Trophoblast cell (in vitro differentiated cells and primary cell): Measurements from ENCODE around the gene GAS5.
"Not testable (repeated sequence)": the region's sequence is repeated elsewhere in the genome, so short reads cannot be mapped to it uniquely, and the experiment has no call there.

Experiments used
- DNase-seq, 2 donors: peaks; one replicate each; pipeline ENCODE4 v3.0.0-alpha.2; 2016
- H2AFZ ChIP-seq: 2 replicates; pipeline ENCODE4 v1.6.1; 2013; ENCODE audit warnings: low read length, moderate library complexity, mild to moderate bottlenecking; ENCODE audit not compliant: insufficient read depth, poor library complexity
- H2AK5ac ChIP-seq: 2 replicates; pipeline ENCODE4 v1.6.1; 2013; ENCODE audit warnings: mild to moderate bottlenecking, low read length
- H2BK120ac ChIP-seq: 2 replicates; pipeline ENCODE4 v1.6.1; 2013; ENCODE audit warnings: low read length, mild to moderate bottlenecking, moderate library complexity; ENCODE audit not compliant: insufficient read depth, poor library complexity
- H2BK12ac ChIP-seq: 2 replicates; pipeline ENCODE4 v1.6.1; 2013; ENCODE audit warnings: mild to moderate bottlenecking, low read length, moderate library complexity
- H2BK5ac ChIP-seq: 2 replicates; pipeline ENCODE4 v1.6.1; 2013; ENCODE audit warnings: low read length, low read depth, moderate library complexity, mild to moderate bottlenecking; ENCODE audit not compliant: poor library complexity
- H3K14ac ChIP-seq: 2 replicates; pipeline ENCODE4 v1.6.1; 2013; ENCODE audit warnings: mild to moderate bottlenecking, low read length
- H3K18ac ChIP-seq: 2 replicates; pipeline ENCODE4 v1.6.1; 2013; ENCODE audit warnings: mild to moderate bottlenecking, low read length
- H3K23ac ChIP-seq: 2 replicates; pipeline ENCODE4 v1.6.1; 2013; ENCODE audit warnings: low read length
- H3K27ac ChIP-seq: 2 replicates; pipeline ENCODE4 v1.5.1; 2013; ENCODE audit warnings: low read depth, mild to moderate bottlenecking, inconsistent platforms, low read length, moderate library complexity
- H3K27me3 ChIP-seq: 2 replicates; pipeline ENCODE4 v1.6.1; 2013; ENCODE audit warnings: inconsistent platforms, mild to moderate bottlenecking, low read length, moderate library complexity; ENCODE audit not compliant: insufficient read depth
- H3K36me3 ChIP-seq, 2 experiments: 1 replicate in 1 of 2; 2 replicates in 1 of 2; pipeline ENCODE4 v1.6.1; 2013; ENCODE audit warnings: low read length in 2 of 2, mild to moderate bottlenecking in 2 of 2, moderate library complexity in 1 of 2; ENCODE audit not compliant: insufficient read depth in 2 of 2, control insufficient read depth in 1 of 2
- H3K4ac ChIP-seq: 2 replicates; pipeline ENCODE4 v1.6.1; 2013; ENCODE audit warnings: low read depth, mild to moderate bottlenecking, low read length, moderate library complexity
- H3K4me1 ChIP-seq, 2 experiments: 1 replicate in 1 of 2; 2 replicates in 1 of 2; pipeline ENCODE4 v1.6.1; 2013; ENCODE audit warnings: low read length in 2 of 2, mild to moderate bottlenecking in 2 of 2, moderate library complexity in 1 of 2; ENCODE audit not compliant: insufficient read depth in 2 of 2, control insufficient read depth in 1 of 2
- H3K4me2 ChIP-seq: 2 replicates; pipeline ENCODE4 v1.6.1; 2013; ENCODE audit warnings: inconsistent platforms, mild to moderate bottlenecking, low read length, moderate library complexity
- H3K4me3 ChIP-seq: 2 replicates; pipeline ENCODE4 v1.5.1; 2013; ENCODE audit warnings: mild to moderate bottlenecking, low read depth, low read length, inconsistent platforms
- H3K79me1 ChIP-seq: one replicate; pipeline ENCODE4 v1.6.1; 2013; ENCODE audit warnings: low read length
- H3K79me2 ChIP-seq: 2 replicates; pipeline ENCODE4 v1.6.1; 2013; ENCODE audit warnings: low read length, mild to moderate bottlenecking; ENCODE audit not compliant: control insufficient read depth, insufficient read depth, poor library complexity
- H3K9ac ChIP-seq: 2 replicates; pipeline ENCODE4 v1.6.1; 2013; ENCODE audit warnings: mild to moderate bottlenecking, low read length
- H3K9me3 ChIP-seq: 2 replicates; pipeline ENCODE4 v1.6.1; 2013; ENCODE audit warnings: low read depth, mild to moderate bottlenecking, control low read depth, inconsistent platforms, low read length; ENCODE audit not compliant: insufficient read depth
- H4K12ac ChIP-seq: 2 replicates; pipeline ENCODE4 v1.6.1; 2013; ENCODE audit warnings: low read depth, mild to moderate bottlenecking, low read length, moderate library complexity
- H4K8ac ChIP-seq: 2 replicates; pipeline ENCODE4 v1.6.1; 2013; ENCODE audit warnings: low read depth, mild to moderate bottlenecking, low read length, moderate library complexity
- H4K91ac ChIP-seq: one replicate; pipeline ENCODE4 v1.6.1; 2013; ENCODE audit warnings: low read depth, mild to moderate bottlenecking, low read length, moderate library complexity
- WGBS: extraction: QIAGEN DNeasy Blood & Tissue Kit; methylation state at CpG from one replicate; pipeline ENCODE4 v1.1.7; 2013; ENCODE audit warnings: missing lambda C conversion rate; ENCODE audit not compliant: insufficient read length, insufficient coverage; ENCODE audit errors: extremely low coverage; 5-methylcytosine and 5-hydroxymethylcytosine counted together

The GAS5 gene

DNA sequence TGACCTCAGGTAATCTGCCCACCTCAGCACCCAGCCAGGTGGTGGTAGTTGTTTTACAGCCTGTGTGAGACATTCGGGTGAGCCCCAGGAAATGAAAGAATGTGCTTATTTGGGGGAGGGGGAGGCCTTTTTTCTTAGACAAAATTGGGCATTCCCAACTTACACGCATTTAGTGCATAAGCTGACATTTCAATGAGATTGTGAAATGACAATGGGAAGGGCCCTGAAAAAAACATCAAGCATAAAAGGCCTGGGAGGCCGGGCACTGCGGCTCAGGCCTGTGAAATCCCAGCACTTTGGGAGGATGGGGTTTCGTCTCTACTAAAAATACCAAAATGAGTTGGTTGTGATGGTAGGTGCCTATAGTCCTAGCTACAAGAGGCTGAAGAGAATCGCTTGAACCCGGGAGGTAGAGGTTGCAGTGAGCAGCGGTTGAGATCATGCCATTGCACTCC is 5.0 kb downstream of the GAS5 start:
- Histone ChIP-seq H3K79me1 (peaks cover 8% of the 10 kb centered on the region), H3K79me2 (peaks cover 8% of the 10 kb centered on the region)
- no CpG with 5 or more reads among the region's 8 CpGs for WGBS

DNA sequence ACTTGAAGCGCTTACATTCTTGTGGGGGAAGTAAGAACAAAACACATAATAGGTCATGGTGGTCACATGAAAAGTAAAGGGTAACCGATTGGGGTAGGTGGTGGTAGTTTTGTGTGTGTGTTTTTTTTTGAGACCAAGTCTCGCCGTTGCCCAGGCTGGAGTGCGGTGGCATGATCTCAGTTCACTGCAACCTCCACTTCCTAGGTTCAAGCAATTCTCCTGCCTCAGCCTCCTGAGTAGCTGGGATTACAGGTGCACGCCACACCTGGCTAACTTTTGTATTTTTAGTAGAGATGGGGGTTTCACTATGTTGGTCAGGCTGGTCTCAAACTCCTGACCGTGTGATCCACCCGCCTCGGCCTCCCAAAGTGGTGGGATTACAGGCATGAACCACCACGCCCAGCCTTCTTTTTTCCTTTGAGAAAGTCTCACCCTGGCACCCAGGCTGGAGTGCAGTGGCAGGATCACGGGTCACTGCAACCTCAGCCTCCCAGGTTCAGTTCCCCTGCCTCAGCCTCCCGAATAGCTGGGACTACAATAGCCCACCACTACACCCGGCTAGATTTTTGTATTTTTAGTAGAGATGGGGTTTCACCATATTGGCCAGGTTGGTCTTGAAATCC is 5.5 kb downstream of the GAS5 start:
- not testable (repeated sequence) for H4K91ac ChIP-seq, H2BK12ac ChIP-seq, H3K79me1 ChIP-seq, H3K27me3 ChIP-seq, H3K4ac ChIP-seq, H3K4me1 ChIP-seq, H3K27ac ChIP-seq, H3K9me3 ChIP-seq, H3K9ac ChIP-seq, H2BK5ac ChIP-seq, H3K18ac ChIP-seq, H2BK120ac ChIP-seq, H2AK5ac ChIP-seq, H2AFZ ChIP-seq, H3K79me2 ChIP-seq, H3K4me2 ChIP-seq, H3K14ac ChIP-seq, H3K23ac ChIP-seq, H4K8ac ChIP-seq, H3K4me3 ChIP-seq, DNase-seq
- Histone ChIP-seq H4K12ac (peak overlapping the region; percentile 68), H3K36me3 (peaks cover 13 to 28% of the 10 kb centered on the region in 2 experiments)
- WGBS = no CpG with 5 or more reads among the region's 13 CpGs

More for the DNA sequence above, 5.0 kb downstream of the GAS5 start:
- Histone ChIP-seq H3K27me3 (no peaks in the 10 kb centered on the region), H3K4me2 (no peak overlapping the region), H3K9me3 (no peaks in the 10 kb centered on the region), H4K12ac (peak overlapping the region; percentile 68), H4K8ac (no peak overlapping the region), H2BK5ac (no peak overlapping the region), H3K27ac (no peak overlapping the region), H3K23ac (no peak overlapping the region), H4K91ac (no peak overlapping the region), H3K18ac (no peak overlapping the region), H2AFZ (no peak overlapping the region), H3K9ac (no peak overlapping the region), H3K36me3 (peaks cover 13 to 25% of the 10 kb centered on the region in 2 experiments), H2AK5ac (no peak overlapping the region), H3K4ac (no peak overlapping the region), H3K4me3 (no peak overlapping the region), H3K4me1 (no peaks in the 10 kb centered on the region), H2BK12ac (no peak overlapping the region), H2BK120ac (no peak overlapping the region), H3K14ac (no peak overlapping the region)
- DNase-seq = no peak

DNA sequence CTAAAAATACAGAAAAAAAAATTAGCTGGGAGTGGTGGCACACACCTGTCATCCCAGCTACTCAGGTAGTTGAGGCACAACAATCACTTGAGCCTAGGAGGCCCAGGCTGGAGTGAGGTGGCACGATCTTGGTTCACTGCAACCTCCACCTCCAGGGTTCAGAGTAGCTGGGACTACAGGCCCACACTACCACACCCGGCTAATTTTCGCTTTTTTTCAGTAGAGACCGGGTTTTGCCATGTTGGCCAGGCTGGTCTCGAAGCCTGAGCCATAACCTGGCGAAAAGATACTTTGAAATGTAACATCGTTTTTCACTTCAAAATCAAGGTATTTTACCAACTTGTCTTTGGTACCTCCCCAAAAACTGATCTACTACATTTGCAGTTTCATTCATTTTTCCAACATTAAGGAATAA is 6.1 kb downstream of the GAS5 start:
- Histone ChIP-seq H4K12ac (no peak overlapping the region), H3K4ac (no peak overlapping the region), H2BK120ac (no peak overlapping the region), H3K79me1 (no peaks in the 10 kb centered on the region), H2AFZ (no peak overlapping the region), H3K18ac (no peak overlapping the region), H3K79me2 (no peaks in the 10 kb centered on the region), H4K91ac (no peak overlapping the region), H3K4me1 (no peaks in the 10 kb centered on the region), H3K23ac (no peak overlapping the region), H3K27me3 (no peaks in the 10 kb centered on the region), H3K14ac (no peak overlapping the region), H3K4me3 (no peak overlapping the region), H2AK5ac (no peak overlapping the region), H2BK5ac (no peak overlapping the region), H3K9me3 (no peaks in the 10 kb centered on the region), H3K36me3 (peaks cover 12 to 28% of the 10 kb centered on the region in 2 experiments), H2BK12ac (no peak overlapping the region), H3K27ac (no peak overlapping the region), H4K8ac (no peak overlapping the region), H3K9ac (no peak overlapping the region), H3K4me2 (no peak overlapping the region)
- no CpG with 5 or more reads among the region's 7 CpGs for WGBS
- peak in 1 of 2 donors; percentile 6 for DNase-seq

DNA sequence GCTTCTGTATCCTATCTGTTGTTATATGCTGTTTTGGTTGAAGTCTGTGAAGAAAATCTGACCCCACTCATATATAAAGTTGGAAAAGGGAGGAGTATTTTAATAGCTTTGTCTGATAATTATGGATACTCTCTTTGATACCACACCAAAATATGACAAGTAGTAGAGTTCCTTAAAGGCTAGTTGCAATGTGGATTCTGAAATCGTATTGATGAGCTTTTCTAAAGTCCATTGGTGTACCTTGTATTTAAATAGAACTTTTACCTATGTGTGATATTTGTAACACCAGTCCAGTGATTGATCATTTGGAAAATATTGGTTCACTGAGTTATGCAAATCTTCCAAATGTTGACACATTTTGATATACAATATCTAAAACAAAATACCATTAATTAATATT is 7.7 kb downstream of the GAS5 start:
- Histone ChIP-seq H3K36me3 (peaks cover 12 to 31% of the 10 kb centered on the region in 2 experiments), H3K18ac (no peak overlapping the region), H3K27me3 (no peaks in the 10 kb centered on the region), H3K79me1 (no peaks in the 10 kb centered on the region), H3K4me1 (no peaks in the 10 kb centered on the region), H2BK120ac (no peak overlapping the region), H3K4me3 (no peak overlapping the region), H3K23ac (no peak overlapping the region), H2BK12ac (no peak overlapping the region), H2AK5ac (no peak overlapping the region), H3K4ac (no peak overlapping the region), H3K4me2 (no peak overlapping the region), H4K91ac (no peak overlapping the region), H3K9me3 (no peaks in the 10 kb centered on the region), H3K9ac (no peak overlapping the region), H3K14ac (no peak overlapping the region), H4K8ac (no peak overlapping the region), H3K79me2 (no peaks in the 10 kb centered on the region), H2AFZ (no peak overlapping the region), H4K12ac (no peak overlapping the region), H2BK5ac (no peak overlapping the region), H3K27ac (no peak overlapping the region)
- DNase-seq = no peak
- no CpG with 5 or more reads among the region's 1 CpG for WGBS
